ENCODE results near the gene SUGT1. TPM values are rescaled to one million over a fixed set of nuclear protein-coding genes. Genes with fewer than 3 reads are reported as not detected.

SUGT1 gene
- total and polyA plus RNA-seq, 5 donors = 46.1 to 71.5 (median 54.5) TPM

- peak; percentile 68 to 73 for ATAC-seq
- no peaks in the 10 kb centered on the region for H3K27me3 ChIP-seq (ENCODE audit: control insufficient read depth, insufficient read depth)
- peak; percentile 22 to 64 (median 60) for DNase-seq
- H3K27ac ChIP-seq (ENCODE audit: low read length) = no peak overlapping the region
- intact Hi-C loops (cut with DNase I) = no loop called here
- peaks cover 1% of the 10 kb centered on the region for H3K9me3 ChIP-seq (ENCODE audit: control insufficient read depth, low read length)
- 4% methylated on average over 75 of the region's 75 CpGs for WGBS
- H3K4me3 ChIP-seq (ENCODE audit: low read length) = peak overlapping the region; percentile 32
- H3K4me1 ChIP-seq (ENCODE audit: control insufficient read depth, insufficient read depth, low read length) = no peaks in the 10 kb centered on the region
These were observed 86.3 kb downstream of the SUGT1 start for GRCh38 chr13:52738719-52739467.

GRCh38 chr13:52739468-52740071 is 86.9 kb downstream of the SUGT1 start, which contains the start of gene CNMD:
TSS of gene CNMD (minus strand) at chr13:52739820. CDS start at chr13:52739701, 119 bp downstream.
- Histone ChIP-seq H3K4me1 (ENCODE audit: control insufficient read depth, insufficient read depth, low read length) (no peaks in the 10 kb centered on the region), H3K27ac (ENCODE audit: low read length) (no peak within 1 kb of the TSS), H3K27me3 (ENCODE audit: control insufficient read depth, insufficient read depth) (no peaks in the 10 kb centered on the region), H3K4me3 (ENCODE audit: low read length) (peak within 1 kb of the TSS; percentile 32), H3K9me3 (ENCODE audit: control insufficient read depth, low read length) (peaks cover 1% of the 10 kb centered on the region)
- peak in 1 of 2 donors; percentile 14 for ATAC-seq
- intact Hi-C loops (cut with DNase I) = no loop called here
- 7% methylated on average over 34 of the region's 34 CpGs for WGBS
- DNase-seq = no peak

GRCh38 chr13:52743569-52743968 is 90.9 kb downstream of the SUGT1 start:
- Histone ChIP-seq H3K27ac (ENCODE audit: low read length) (no peak overlapping the region), H3K4me1 (ENCODE audit: control insufficient read depth, insufficient read depth, low read length) (no peaks in the 10 kb centered on the region), H3K9me3 (ENCODE audit: control insufficient read depth, low read length) (peaks cover 1% of the 10 kb centered on the region), H3K27me3 (ENCODE audit: control insufficient read depth, insufficient read depth) (no peaks in the 10 kb centered on the region), H3K4me3 (ENCODE audit: low read length) (no peak overlapping the region)
- ATAC-seq (no peak), DNase-seq (no peak)
- 71% methylated on average over 1 of the region's 1 CpG for WGBS
- intact Hi-C loops (cut with DNase I) = no loop called here

GRCh38 chr13:52743988-52744387 is 91.4 kb downstream of the SUGT1 start:
- intact Hi-C loops (cut with DNase I) = no loop called here
- no peak for DNase-seq
- no peak overlapping the region for H3K4me3 ChIP-seq (ENCODE audit: low read length)
- 93% methylated on average over 3 of the region's 3 CpGs for WGBS
- peaks cover 1% of the 10 kb centered on the region for H3K9me3 ChIP-seq (ENCODE audit: control insufficient read depth, low read length)
- no peak for ATAC-seq
- no peaks in the 10 kb centered on the region for H3K27me3 ChIP-seq (ENCODE audit: control insufficient read depth, insufficient read depth)
- H3K4me1 ChIP-seq (ENCODE audit: control insufficient read depth, insufficient read depth, low read length) = no peaks in the 10 kb centered on the region
- no peak overlapping the region for H3K27ac ChIP-seq (ENCODE audit: low read length)

GRCh38 chr13:52744842-52745375 is 92.3 kb downstream of the SUGT1 start:
- H3K4me1 ChIP-seq (ENCODE audit: control insufficient read depth, insufficient read depth, low read length) = no peaks in the 10 kb centered on the region
- intact Hi-C loops (cut with DNase I) = no loop called here
- DNase-seq = no peak
- peaks cover 1% of the 10 kb centered on the region for H3K9me3 ChIP-seq (ENCODE audit: control insufficient read depth, low read length)
- no peak overlapping the region for H3K4me3 ChIP-seq (ENCODE audit: low read length)
- H3K27ac ChIP-seq (ENCODE audit: low read length) = no peak overlapping the region
- WGBS = 48% methylated on average over 6 of the region's 6 CpGs
- H3K27me3 ChIP-seq (ENCODE audit: control insufficient read depth, insufficient read depth) = no peaks in the 10 kb centered on the region
- no peak for ATAC-seq

- 61% methylated on average over 3 of the region's 3 CpGs for WGBS
- Histone ChIP-seq H3K9me3 (ENCODE audit: control insufficient read depth, low read length) (peaks cover 1% of the 10 kb centered on the region), H3K4me3 (ENCODE audit: low read length) (no peak overlapping the region), H3K4me1 (ENCODE audit: control insufficient read depth, insufficient read depth, low read length) (no peaks in the 10 kb centered on the region), H3K27me3 (ENCODE audit: control insufficient read depth, insufficient read depth) (no peaks in the 10 kb centered on the region), H3K27ac (ENCODE audit: low read length) (no peak overlapping the region)
- intact Hi-C loops (cut with DNase I) = no loop called here
- ATAC-seq (no peak), DNase-seq (no peak)
These were observed 93.5 kb downstream of the SUGT1 start for GRCh38 chr13:52746141-52746540.

GRCh38 chr13:52749419-52749818 is 96.8 kb downstream of the SUGT1 start:
- H3K27ac ChIP-seq (ENCODE audit: low read length) = no peak overlapping the region
- no peak overlapping the region for H3K4me3 ChIP-seq (ENCODE audit: low read length)
- intact Hi-C loops (cut with DNase I) = no loop called here
- no peaks in the 10 kb centered on the region for H3K27me3 ChIP-seq (ENCODE audit: control insufficient read depth, insufficient read depth)
- ATAC-seq (no peak), DNase-seq (no peak)
- 47% methylated on average over 5 of the region's 5 CpGs for WGBS
- no peaks in the 10 kb centered on the region for H3K4me1 ChIP-seq (ENCODE audit: control insufficient read depth, insufficient read depth, low read length)
- no peaks in the 10 kb centered on the region for H3K9me3 ChIP-seq (ENCODE audit: control insufficient read depth, low read length)

Other genes with a start within 250 kb of the SUGT1 start
- 1 to 10 TPM; 5.4 to 7.0 (median 6.2) TPM for gene THSD1, start 246.7 kb upstream of the SUGT1 start, total RNA-seq
- gene THSD1, start 246.7 kb upstream of the SUGT1 start, polyA plus RNA-seq = 3.9 TPM
- 10 to 100 TPM; 32.6 to 38.8 (median 34.9) TPM for gene VPS36, start 202.2 kb upstream of the SUGT1 start, total RNA-seq
- 20.5 TPM for gene VPS36, start 202.2 kb upstream of the SUGT1 start, polyA plus RNA-seq
- gene CKAP2, start 197.4 kb upstream of the SUGT1 start, total RNA-seq = 1 to 10 TPM; 4.8 to 9.9 (median 7.9) TPM
- 2.6 TPM for gene CKAP2, start 197.4 kb upstream of the SUGT1 start, polyA plus RNA-seq
- 1 to 10 TPM; 3.4 to 5.1 (median 4.7) TPM for gene HNRNPA1L2, start 10.4 kb upstream of the SUGT1 start, total RNA-seq
- gene HNRNPA1L2, start 10.4 kb upstream of the SUGT1 start, polyA plus RNA-seq = 6.3 TPM
- gene CNMD, start 87.0 kb downstream of the SUGT1 start, total RNA-seq = not detected
- 0.05 TPM for gene CNMD, start 87.0 kb downstream of the SUGT1 start, polyA plus RNA-seq
- gene PCDH8, start 195.8 kb downstream of the SUGT1 start, total RNA-seq = not detected
- not detected for gene PCDH8, start 195.8 kb downstream of the SUGT1 start, polyA plus RNA-seq

Measured in right cardiac atrium (tissue), 5 donors.